ENCODE measurements around the gene MPZ.
A peak's percentile ranks its signal among the peaks of the same experiment; 100 is the strongest.
"Not testable (repeated sequence)": the region's sequence is repeated elsewhere in the genome, so short reads cannot be mapped to it uniquely, and the experiment has no call there.

MPZ gene

GRCh38 chr1:161309868-161310267, at the start of gene MPZ:
TSS of gene MPZ (minus strand) at chr1:161309968. CDS start at chr1:161309905, 63 bp downstream.
- DNase-seq (ENCODE audit: low spot score) (no peak), FAIRE-seq (no peak)

- DNase-seq (ENCODE audit: low spot score) (no peak), FAIRE-seq (no peak)
These were observed 49.5 kb upstream of the MPZ start for GRCh38 chr1:161359291-161359690.

GRCh38 chr1:161357073-161357472, 47.3 kb upstream of the MPZ start:
- DNase-seq (ENCODE audit: low spot score) = no peak
- FAIRE-seq = no peak

- no peak for FAIRE-seq
These were observed 41.7 kb upstream of the MPZ start for GRCh38 chr1:161351482-161351881.

GRCh38 chr1:161350671-161351070, 40.9 kb upstream of the MPZ start:
- no peak for FAIRE-seq
- DNase-seq (ENCODE audit: low spot score) = no peak

More at GRCh38 chr1:161351482-161351881, 41.7 kb upstream of the MPZ start:
- DNase-seq (ENCODE audit: low spot score) = no peak

GRCh38 chr1:161342821-161343220, 33.1 kb upstream of the MPZ start:
- no peak for FAIRE-seq
- DNase-seq (ENCODE audit: low spot score) = no peak

- no peak for DNase-seq (ENCODE audit: low spot score)
- FAIRE-seq = no peak
These were observed 32.4 kb upstream of the MPZ start for GRCh38 chr1:161342177-161342576.

GRCh38 chr1:161335796-161336195, 26.0 kb upstream of the MPZ start:
- FAIRE-seq = no peak
- no peak for DNase-seq (ENCODE audit: low spot score)

GRCh38 chr1:161333166-161333565, 23.4 kb upstream of the MPZ start:
- no peak for FAIRE-seq
- no peak for DNase-seq (ENCODE audit: low spot score)

- DNase-seq (ENCODE audit: low spot score) (no peak), FAIRE-seq (no peak)
These were observed 20.6 kb upstream of the MPZ start for GRCh38 chr1:161330346-161330745.

GRCh38 chr1:161324020-161324419, 14.3 kb upstream of the MPZ start:
- no peak for FAIRE-seq
- no peak for DNase-seq (ENCODE audit: low spot score)

- not testable (repeated sequence) for DNase-seq (ENCODE audit: low spot score); FAIRE-seq
These were observed 6.3 kb upstream of the MPZ start for GRCh38 chr1:161315841-161316674.

- DNase-seq (ENCODE audit: low spot score) (peak; percentile 95), FAIRE-seq (peak; percentile 74)
These were observed 4.6 kb upstream of the MPZ start, which contains the start of gene SDHC for GRCh38 chr1:161314201-161314981. TSS of gene SDHC (plus strand) at chr1:161314381. CDS start at chr1:161314406, 25 bp downstream.

- DNase-seq (ENCODE audit: low spot score) = no peak
- FAIRE-seq = no peak
These were observed 3.9 kb upstream of the MPZ start for GRCh38 chr1:161313554-161314200.

- no peak for DNase-seq (ENCODE audit: low spot score)
These were observed 1.9 kb upstream of the MPZ start for GRCh38 chr1:161311595-161312181.

GRCh38 chr1:161307892-161308638, 1.7 kb downstream of the MPZ start:
- FAIRE-seq = no peak
- no peak for DNase-seq (ENCODE audit: low spot score)

More at GRCh38 chr1:161311595-161312181, 1.9 kb upstream of the MPZ start:
- FAIRE-seq = no peak

- no peak for FAIRE-seq
- DNase-seq (ENCODE audit: low spot score) = no peak
These were observed 2.5 kb downstream of the MPZ start for GRCh38 chr1:161307230-161307768.

GRCh38 chr1:161305867-161306519, 3.8 kb downstream of the MPZ start:
- DNase-seq (ENCODE audit: low spot score) = no peak
- FAIRE-seq = no peak

GRCh38 chr1:161304927-161305866, 4.6 kb downstream of the MPZ start:
- no peak for DNase-seq (ENCODE audit: low spot score)

More at GRCh38 chr1:161304927-161305866, 4.6 kb downstream of the MPZ start:
- no peak for FAIRE-seq

Measured in urothelium cell line (cell line).